ENCODE results near the gene PTPRN2. TPM values are rescaled to one million over a fixed set of nuclear protein-coding genes. Genes with fewer than 3 reads are reported as not detected.

PTPRN2 gene
- total RNA-seq, 1 experiment from 2014 or later = 0.16 TPM

- no peak for DNase-seq (ENCODE audit: low read depth, low spot score)
- in situ Hi-C loops (cut with HindIII; ENCODE audit: low pct_unique_long_range_greater_than_20kb, low sequenced_read_pairs) = no loop called here
Observed at GRCh38 chr7:158606671-158607424, 19.2 kb upstream of the PTPRN2 start.

- DNase-seq (ENCODE audit: low read depth, low spot score) = no peak
- in situ Hi-C loops (cut with HindIII; ENCODE audit: low pct_unique_long_range_greater_than_20kb, low sequenced_read_pairs) = no loop called here
Observed at GRCh38 chr7:158606129-158606528, 18.5 kb upstream of the PTPRN2 start.

GRCh38 chr7:158603773-158604755, 16.4 kb upstream of the PTPRN2 start:
- no peak for DNase-seq (ENCODE audit: low read depth, low spot score)
- in situ Hi-C loops (cut with HindIII; ENCODE audit: low pct_unique_long_range_greater_than_20kb, low sequenced_read_pairs) = no loop called here

- in situ Hi-C loops (cut with HindIII; ENCODE audit: low pct_unique_long_range_greater_than_20kb, low sequenced_read_pairs) = no loop called here
Observed at GRCh38 chr7:158602905-158603772, 15.5 kb upstream of the PTPRN2 start.

GRCh38 chr7:158602041-158602440, 14.4 kb upstream of the PTPRN2 start:
- no peak for DNase-seq (ENCODE audit: low read depth, low spot score)
- in situ Hi-C loops (cut with HindIII; ENCODE audit: low pct_unique_long_range_greater_than_20kb, low sequenced_read_pairs) = no loop called here

More at GRCh38 chr7:158602905-158603772, 15.5 kb upstream of the PTPRN2 start:
- no peak for DNase-seq (ENCODE audit: low read depth, low spot score)

- in situ Hi-C loops (cut with HindIII; ENCODE audit: low pct_unique_long_range_greater_than_20kb, low sequenced_read_pairs) = no loop called here
- no peak for DNase-seq (ENCODE audit: low read depth, low spot score)
Observed at GRCh38 chr7:158601090-158601489, 13.5 kb upstream of the PTPRN2 start.

GRCh38 chr7:158596745-158597144, 9.1 kb upstream of the PTPRN2 start:
- DNase-seq (ENCODE audit: low read depth, low spot score) = no peak
- in situ Hi-C loops (cut with HindIII; ENCODE audit: low pct_unique_long_range_greater_than_20kb, low sequenced_read_pairs) = no loop called here

GRCh38 chr7:158596309-158596708, 8.7 kb upstream of the PTPRN2 start:
- no peak for DNase-seq (ENCODE audit: low read depth, low spot score)

GRCh38 chr7:158595068-158595467, 7.4 kb upstream of the PTPRN2 start:
- in situ Hi-C loops (cut with HindIII; ENCODE audit: low pct_unique_long_range_greater_than_20kb, low sequenced_read_pairs) = no loop called here
- DNase-seq (ENCODE audit: low read depth, low spot score) = peak; percentile 68

More at GRCh38 chr7:158596309-158596708, 8.7 kb upstream of the PTPRN2 start:
- in situ Hi-C loops (cut with HindIII; ENCODE audit: low pct_unique_long_range_greater_than_20kb, low sequenced_read_pairs) = no loop called here

GRCh38 chr7:158592541-158592940, 4.9 kb upstream of the PTPRN2 start:
- DNase-seq (ENCODE audit: low read depth, low spot score) = no peak
- in situ Hi-C loops (cut with HindIII; ENCODE audit: low pct_unique_long_range_greater_than_20kb, low sequenced_read_pairs) = no loop called here

GRCh38 chr7:158591944-158592343, 4.3 kb upstream of the PTPRN2 start:
- in situ Hi-C loops (cut with HindIII; ENCODE audit: low pct_unique_long_range_greater_than_20kb, low sequenced_read_pairs) = no loop called here
- DNase-seq (ENCODE audit: low read depth, low spot score) = no peak

GRCh38 chr7:158590181-158590530, 2.5 kb upstream of the PTPRN2 start:
- no peak for DNase-seq (ENCODE audit: low read depth, low spot score)

GRCh38 chr7:158589653-158590052, 2.0 kb upstream of the PTPRN2 start:
- in situ Hi-C loops (cut with HindIII; ENCODE audit: low pct_unique_long_range_greater_than_20kb, low sequenced_read_pairs) = no loop called here
- no peak for DNase-seq (ENCODE audit: low read depth, low spot score)

More at GRCh38 chr7:158590181-158590530, 2.5 kb upstream of the PTPRN2 start:
- in situ Hi-C loops (cut with HindIII; ENCODE audit: low pct_unique_long_range_greater_than_20kb, low sequenced_read_pairs) = no loop called here

- in situ Hi-C loops (cut with HindIII; ENCODE audit: low pct_unique_long_range_greater_than_20kb, low sequenced_read_pairs) = no loop called here
- DNase-seq (ENCODE audit: low read depth, low spot score) = no peak
Observed at GRCh38 chr7:158588878-158589442, 1.3 kb upstream of the PTPRN2 start.

GRCh38 chr7:158588085-158588877, 658 bp upstream of the PTPRN2 start:
- no peak for DNase-seq (ENCODE audit: low read depth, low spot score)
- in situ Hi-C loops (cut with HindIII; ENCODE audit: low pct_unique_long_range_greater_than_20kb, low sequenced_read_pairs) = no loop called here

GRCh38 chr7:158586499-158587161, 993 bp downstream of the PTPRN2 start:
- no peak for DNase-seq (ENCODE audit: low read depth, low spot score)
- in situ Hi-C loops (cut with HindIII; ENCODE audit: low pct_unique_long_range_greater_than_20kb, low sequenced_read_pairs) = no loop called here

All from SK-MEL-5 (cell line).